Kidney (tissue), 14 donors: Measurements from ENCODE around the gene MCF2L. TPM values are rescaled to one million over a fixed set of nuclear protein-coding genes. Genes with fewer than 3 reads are reported as not detected.
A peak's percentile ranks its signal among the peaks of the same experiment; 100 is the strongest.

Experiments
- DNase-seq, 5 donors: peaks; one replicate each; pipeline ENCODE4 v3.0.0-alpha.2; 2013 to 2020
- FAIRE-seq: peaks from 2 replicates; lab custom pipeline; 2012; peaks lifted over from hg19 to GRCh38; lab: Jason Lieb, UNC
- H3K27ac ChIP-seq, 2 donors: one replicate each; pipeline ENCODE4 v1.7.0; 2013; ENCODE audit warnings: low read depth in 2 of 2, low read length in 2 of 2, inconsistent platforms in 1 of 2
- H3K27me3 ChIP-seq: one replicate; pipeline ENCODE4 v1.7.1; 2013; ENCODE audit warnings: low read length, inconsistent platforms; ENCODE audit not compliant: control insufficient read depth, insufficient read depth
- H3K36me3 ChIP-seq, 3 donors: one replicate each; pipeline versions ENCODE4 v1.7.0 to v1.7.1; 2013; ENCODE audit warnings: low read length in 3 of 3, control low read depth in 1 of 3, inconsistent platforms in 1 of 3; ENCODE audit not compliant: insufficient read depth in 3 of 3, control insufficient read depth in 2 of 3
- H3K4me1 ChIP-seq, 3 donors: one replicate each; pipeline versions ENCODE4 v1.7.0 to v1.7.1; 2013; ENCODE audit warnings: low read length in 3 of 3, inconsistent platforms in 1 of 3, low read depth in 1 of 3; ENCODE audit not compliant: control insufficient read depth in 2 of 3, insufficient read depth in 2 of 3
- H3K4me3 ChIP-seq, 3 donors: one replicate each; pipeline versions ENCODE4 v1.7.0 to v1.8.1; 2013; ENCODE audit warnings: low read length in 3 of 3, control low read depth in 1 of 3, inconsistent platforms in 1 of 3
- H3K9ac ChIP-seq, 3 donors: one replicate each; pipeline versions ENCODE4 v1.7.0 to v1.7.1; 2013; ENCODE audit warnings: low read length in 3 of 3, control low read depth in 1 of 3, inconsistent platforms in 1 of 3
- H3K9me3 ChIP-seq, 3 donors: one replicate each; pipeline versions ENCODE4 v1.7.0 to v1.7.1; 2013; ENCODE audit warnings: low read length in 3 of 3, control low read depth in 1 of 3, inconsistent platforms in 1 of 3; ENCODE audit not compliant: control insufficient read depth in 2 of 3, insufficient read depth in 1 of 3
- intact Hi-C: fragments of 100-400 bp; cut with DNase I; formaldehyde crosslinking; loops from one replicate; pipeline ENCODE4 v1.11.1; 2022
- polyA plus RNA-seq: library from polyadenylated mRNA; stranded (reverse); fragments of 350-450 nt; fragmentation: Illumina TruSeq; extraction: RNeasy Lipid Tissue Mini Kit (QIAGEN cat#74804); gene quantifications from one replicate; pipeline ENCODE4 v1.2.3, GENCODE V29; 2014; ENCODE audit warnings: low read depth, low replicate concordance; ENCODE audit not compliant: insufficient read depth
- total RNA-seq: library from RNA; stranded (reverse); fragmentation: NEBNext Ultra II Directional; extraction: Animal tissue kit (Norgen Biotek cat#: 25700); gene quantifications from one replicate; pipeline ENCODE4 v1.2.1, GENCODE V29; 2021
- TF ChIP-seq, protein P1 (sequence below): IDR thresholded peaks from 3 replicates; pipeline ENCODE4 v1.5.1; 2012; ENCODE audit warnings: mild to moderate bottlenecking, moderate library complexity, borderline replicate concordance; ENCODE audit not compliant: insufficient read depth; ENCODE audit errors: extremely low read depth
- donor health status: control.
- donor health status: control.
- donor health status: control.
- donor health status: control.
- donor health status: control.
- donor health status: DM: yes; HTN: yes; CAD: no.
- donor health status: Normal renal cell carcinoma (clear cell type).

MCF2L gene
- total and polyA plus RNA-seq, 2 donors from 2014 or later, result 12.1 to 61.9 TPM

DNA sequence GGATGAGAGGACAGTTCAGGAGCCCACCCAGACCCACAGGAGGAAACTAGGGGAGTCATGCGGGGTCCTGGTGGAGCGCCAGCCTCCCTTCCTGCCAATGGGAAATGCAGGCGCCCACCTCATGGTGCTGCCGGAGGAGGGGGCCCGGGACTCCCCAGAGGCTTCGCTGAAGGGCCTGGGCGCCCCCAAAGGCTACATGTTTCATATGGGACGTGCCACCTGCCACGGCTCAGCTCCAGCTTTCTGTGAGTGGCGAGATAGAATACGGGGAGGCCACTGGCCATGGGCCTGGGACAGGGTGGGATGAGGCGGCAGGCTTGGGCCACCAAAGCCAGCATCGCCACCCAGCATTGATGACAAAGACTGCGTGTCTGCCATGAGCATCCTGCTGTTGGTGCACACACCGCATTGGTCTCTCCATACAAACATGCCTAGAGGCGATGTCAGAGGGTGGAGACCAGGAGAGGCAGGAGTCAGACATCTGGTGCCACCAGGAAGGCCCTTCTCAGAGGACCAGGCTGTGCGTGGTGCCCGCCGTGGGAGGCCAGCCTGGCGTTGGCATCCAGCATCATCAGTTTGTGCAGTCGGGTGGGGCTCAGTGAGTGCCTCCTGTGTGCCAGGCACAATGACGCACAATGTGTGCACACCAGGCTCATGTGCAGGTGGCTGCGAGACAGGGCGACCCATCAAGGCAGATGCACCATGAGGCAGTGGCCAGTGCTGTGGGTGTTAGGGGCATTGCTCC is 152.3 kb downstream of the MCF2L start:
- H3K4me1 ChIP-seq, result peaks cover 0 to 3% (median 0%) of the 10 kb centered on the region in 3 donors
- DNase-seq (peak in 3 of 5 donors; percentile 8 to 54 (median 37)), FAIRE-seq (no peak)
- no peaks in the 10 kb centered on the region for H3K9me3 ChIP-seq
- H3K4me3 ChIP-seq, result no peak overlapping the region
- no peaks in the 10 kb centered on the region for H3K27me3 ChIP-seq
- TF ChIP-seq, protein P1, sequence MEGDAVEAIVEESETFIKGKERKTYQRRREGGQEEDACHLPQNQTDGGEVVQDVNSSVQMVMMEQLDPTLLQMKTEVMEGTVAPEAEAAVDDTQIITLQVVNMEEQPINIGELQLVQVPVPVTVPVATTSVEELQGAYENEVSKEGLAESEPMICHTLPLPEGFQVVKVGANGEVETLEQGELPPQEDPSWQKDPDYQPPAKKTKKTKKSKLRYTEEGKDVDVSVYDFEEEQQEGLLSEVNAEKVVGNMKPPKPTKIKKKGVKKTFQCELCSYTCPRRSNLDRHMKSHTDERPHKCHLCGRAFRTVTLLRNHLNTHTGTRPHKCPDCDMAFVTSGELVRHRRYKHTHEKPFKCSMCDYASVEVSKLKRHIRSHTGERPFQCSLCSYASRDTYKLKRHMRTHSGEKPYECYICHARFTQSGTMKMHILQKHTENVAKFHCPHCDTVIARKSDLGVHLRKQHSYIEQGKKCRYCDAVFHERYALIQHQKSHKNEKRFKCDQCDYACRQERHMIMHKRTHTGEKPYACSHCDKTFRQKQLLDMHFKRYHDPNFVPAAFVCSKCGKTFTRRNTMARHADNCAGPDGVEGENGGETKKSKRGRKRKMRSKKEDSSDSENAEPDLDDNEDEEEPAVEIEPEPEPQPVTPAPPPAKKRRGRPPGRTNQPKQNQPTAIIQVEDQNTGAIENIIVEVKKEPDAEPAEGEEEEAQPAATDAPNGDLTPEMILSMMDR, result no peak
- no peak overlapping the region for H3K9ac ChIP-seq
- intact Hi-C loops, result no loop called here
- H3K36me3 ChIP-seq, result no peaks in the 10 kb centered on the region
- H3K27ac ChIP-seq, result no peak overlapping the region

DNA sequence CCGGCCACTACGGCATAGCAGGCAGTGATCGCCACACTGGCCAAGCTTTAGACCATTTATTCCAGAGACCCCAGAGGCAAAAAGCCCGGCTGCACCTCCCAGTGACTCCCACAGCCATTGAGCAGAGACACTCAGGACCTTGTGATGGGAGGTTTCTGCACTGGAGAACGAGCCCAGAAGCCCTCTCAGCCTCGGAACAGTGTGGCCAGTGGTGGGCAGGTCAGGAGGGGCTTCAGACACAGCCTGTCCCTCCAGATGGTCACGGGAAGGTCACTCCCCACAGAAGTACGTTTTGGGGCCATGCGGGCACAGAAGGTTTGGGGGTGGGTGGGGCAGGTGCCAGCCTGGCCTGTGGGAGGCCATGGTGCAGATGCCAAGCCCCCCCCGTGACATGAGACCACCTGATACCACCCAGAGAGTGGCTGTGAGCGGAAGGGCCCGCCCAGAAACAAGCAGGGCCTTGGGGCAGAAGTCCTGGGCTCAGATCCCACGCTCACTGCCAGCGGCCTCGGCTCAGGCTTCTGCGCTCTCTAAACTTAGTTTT is 153.0 kb downstream of the MCF2L start:
- no peaks in the 10 kb centered on the region for H3K27me3 ChIP-seq
- H3K27ac ChIP-seq, result no peak overlapping the region
- no peak overlapping the region for H3K9ac ChIP-seq
- intact Hi-C loops, result no loop called here
- H3K4me3 ChIP-seq, result no peak overlapping the region
- H3K4me1 ChIP-seq, result peaks cover 0 to 3% (median 0%) of the 10 kb centered on the region in 3 donors
- H3K9me3 ChIP-seq, result no peaks in the 10 kb centered on the region
- TF ChIP-seq, protein P1, result no peak
- peak in 2 of 5 donors; percentile 36 to 55 for DNase-seq
- H3K36me3 ChIP-seq, result no peaks in the 10 kb centered on the region
- FAIRE-seq, result no peak

DNA sequence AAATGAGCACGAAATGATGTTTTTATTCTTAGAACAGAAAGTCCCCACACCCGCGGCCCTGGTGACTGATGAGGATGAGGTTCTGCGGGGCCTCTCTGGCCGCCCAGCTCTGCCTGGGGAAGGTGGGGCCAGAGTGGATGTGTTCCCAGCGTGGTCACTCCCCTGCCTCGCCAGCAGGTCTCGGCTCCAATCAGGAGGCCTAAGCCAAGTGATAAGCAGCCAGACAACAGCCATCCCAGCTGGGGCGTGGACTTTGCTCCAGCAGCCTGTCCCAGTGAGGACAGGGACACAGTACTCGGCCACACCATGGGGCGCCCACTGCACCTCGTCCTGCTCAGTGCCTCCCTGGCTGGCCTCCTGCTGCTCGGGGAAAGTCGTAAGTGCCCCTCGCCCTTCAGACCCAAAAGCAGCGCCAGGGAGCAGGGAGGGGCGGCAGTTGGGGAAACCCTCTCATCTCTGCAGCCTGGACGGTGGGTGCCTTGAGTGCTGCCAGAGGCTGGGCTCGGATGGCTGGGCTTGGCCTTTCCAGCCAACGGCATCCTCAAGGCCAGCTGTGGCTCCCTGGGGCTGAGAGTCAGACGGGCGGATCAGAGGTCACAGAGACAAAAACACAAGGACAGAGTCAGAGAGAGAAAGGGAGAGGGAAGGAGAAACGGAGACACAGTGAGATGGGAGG is 153.7 kb downstream of the MCF2L start, which contains the start of gene F10:
TSS of gene F10 (plus strand) at position 250 of the 676 bp plus-strand sequence. CDS start at position 307, 57 bp downstream.
- peak; percentile 62 to 89 (median 78) for DNase-seq
- TF ChIP-seq, protein P1, result no peak
- Histone ChIP-seq H3K4me3 (peak within 1 kb of the TSS in 1 of 3 donors; percentile 1), H3K9me3 (no peaks in the 10 kb centered on the region), H3K36me3 (no peaks in the 10 kb centered on the region), H3K27ac (no peak within 1 kb of the TSS), H3K9ac (no peak within 1 kb of the TSS), H3K27me3 (no peaks in the 10 kb centered on the region), H3K4me1 (peaks cover 0 to 3% (median 0%) of the 10 kb centered on the region in 3 donors)
- FAIRE-seq, result no peak
- intact Hi-C loops, result no loop called here
